Stimulated activated CD4-positive, alpha-beta T cell treated with anti-CD3 and anti-CD28 coated beads, Interleukin-15, amount 100 ng/mL, for 1 hour (primary cell): ENCODE data around the gene THBS2.
"Not testable (repeated sequence)": the region's sequence is repeated elsewhere in the genome, so short reads cannot be mapped to it uniquely, and the experiment has no call there.

Experiments used
- DNase-seq, 2 donors: peaks; one replicate each; pipeline ENCODE4 v3.0.0-alpha.2; 2020; ENCODE audit warnings: low read depth in 1 of 2, low spot score in 1 of 2

Gene THBS2

GRCh38 chr6:169232507-169232931 is 21.1 kb downstream of the THBS2 start:
- DNase-seq, result no peak

GRCh38 chr6:169231790-169232506 is 21.7 kb downstream of the THBS2 start:
- DNase-seq, result no peak

- no peak for DNase-seq
These were observed 22.5 kb downstream of the THBS2 start for GRCh38 chr6:169230946-169231789.

GRCh38 chr6:169230322-169230665 is 23.4 kb downstream of the THBS2 start:
- DNase-seq, result no peak

- DNase-seq, result no peak
These were observed 23.9 kb downstream of the THBS2 start for GRCh38 chr6:169229615-169230321.

GRCh38 chr6:169227116-169227515 is 26.5 kb downstream of the THBS2 start:
- DNase-seq, result no peak

GRCh38 chr6:169225887-169226286 is 27.8 kb downstream of the THBS2 start:
- DNase-seq, result no peak

- DNase-seq, result no peak
These were observed 28.5 kb downstream of the THBS2 start for GRCh38 chr6:169225131-169225576.

DNA sequence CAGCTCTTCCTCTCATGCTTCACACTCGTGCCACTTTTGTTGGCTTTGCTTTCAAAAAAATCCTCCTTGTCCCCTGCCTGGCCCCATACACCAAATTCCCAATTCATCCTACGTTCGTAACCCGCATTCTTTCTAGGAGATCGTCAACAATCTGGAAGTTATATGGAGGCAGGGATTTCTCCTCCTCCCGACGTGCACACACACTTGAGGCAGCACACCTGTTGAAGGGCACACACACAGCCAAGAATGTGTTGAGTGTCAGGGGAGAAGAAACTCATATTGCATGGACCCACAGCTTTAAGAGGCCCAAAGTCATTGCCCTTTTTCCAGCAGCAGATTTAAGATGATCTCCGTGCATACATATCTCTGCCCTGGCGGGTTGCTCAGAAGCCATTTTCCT is 28.9 kb downstream of the THBS2 start:
- no peak for DNase-seq

GRCh38 chr6:169224185-169224695 is 29.4 kb downstream of the THBS2 start:
- DNase-seq, result no peak

- no peak for DNase-seq
These were observed 30.6 kb downstream of the THBS2 start for GRCh38 chr6:169223006-169223405.

GRCh38 chr6:169222126-169222525 is 31.5 kb downstream of the THBS2 start:
- no peak for DNase-seq

DNA sequence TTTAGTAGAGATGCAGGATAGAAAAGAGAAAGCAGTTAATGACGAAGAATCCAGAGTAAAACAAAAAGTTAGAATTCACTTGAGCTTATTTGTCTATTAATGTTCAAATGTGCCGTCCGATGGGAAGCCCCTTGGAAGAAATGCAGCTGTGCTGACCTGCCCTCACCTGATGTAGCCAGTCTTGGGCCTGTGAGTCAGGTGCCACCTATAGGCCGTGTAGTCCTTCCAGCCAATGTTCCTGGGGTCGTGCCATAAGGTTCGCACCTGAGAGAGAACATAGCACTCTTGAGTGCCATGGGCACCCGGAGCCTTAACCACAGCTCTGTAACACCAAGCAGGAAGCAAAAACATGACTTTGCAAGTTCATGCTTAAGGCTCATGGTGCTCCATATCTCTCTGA is 32.4 kb downstream of the THBS2 start:
- DNase-seq, result no peak

- no peak for DNase-seq
These were observed 33.3 kb downstream of the THBS2 start for GRCh38 chr6:169220068-169220964.

GRCh38 chr6:169217972-169218371 is 35.7 kb downstream of the THBS2 start:
- no peak for DNase-seq

GRCh38 chr6:169216830-169217229 is 36.8 kb downstream of the THBS2 start:
- no peak for DNase-seq

GRCh38 chr6:169215201-169215681 is 38.4 kb downstream of the THBS2 start:
- no peak for DNase-seq

DNA sequence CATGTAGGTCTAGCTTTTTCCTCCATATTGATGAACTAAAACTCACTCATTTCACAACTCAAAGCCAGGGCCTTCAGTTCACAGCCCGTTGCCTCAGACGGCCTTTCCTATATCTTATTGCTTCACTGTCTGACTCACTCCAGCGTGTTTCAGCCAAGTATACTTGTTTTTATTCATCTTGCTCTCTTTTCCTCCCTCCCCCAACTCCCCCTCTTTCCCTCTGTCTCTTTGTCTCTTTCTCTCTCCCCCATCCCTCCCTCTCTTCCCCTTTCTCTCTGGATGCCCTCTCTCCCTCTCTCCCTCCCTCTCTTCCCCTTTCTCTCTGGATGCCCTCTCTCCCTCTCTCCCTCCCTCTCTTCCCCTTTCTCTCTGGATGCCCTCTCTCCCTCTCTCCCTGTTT is 38.9 kb downstream of the THBS2 start:
- DNase-seq, result not testable (repeated sequence)

DNA sequence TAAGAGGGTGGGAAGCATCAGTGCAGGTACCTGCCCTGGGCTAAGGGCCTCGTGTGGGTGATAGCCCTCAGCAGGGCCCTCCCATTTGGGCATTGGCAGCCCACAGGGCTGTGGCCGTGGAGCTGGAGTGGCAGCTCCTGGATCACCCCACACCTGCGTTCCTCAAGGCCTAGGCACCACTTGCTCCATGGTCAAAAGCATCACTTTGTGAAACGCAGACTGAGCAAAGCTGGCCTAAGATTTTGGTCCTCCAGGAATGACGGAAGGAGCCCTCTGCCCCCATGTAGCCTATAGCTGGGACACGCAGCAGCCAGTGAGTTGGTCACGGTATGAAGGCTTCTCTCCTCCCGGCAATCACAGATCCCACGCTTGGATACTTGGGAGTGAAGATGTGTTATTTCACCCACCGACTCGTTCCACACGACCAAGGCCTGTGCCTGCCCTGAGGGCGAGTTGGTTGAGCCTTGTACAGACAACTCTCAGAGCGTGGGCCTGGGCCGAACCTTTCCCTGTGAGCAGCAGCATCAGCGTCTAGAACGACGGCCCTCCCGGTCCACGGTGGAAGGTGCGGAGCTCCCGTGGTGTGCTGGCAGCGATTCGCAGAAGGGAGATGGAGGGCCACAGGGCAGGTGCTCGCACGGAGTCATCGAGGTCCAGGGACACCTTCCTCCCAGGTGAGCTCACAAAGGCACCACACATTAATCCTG is 39.7 kb downstream of the THBS2 start:
- no peak for DNase-seq
